HG03039 (cell line): Measurements from ENCODE around the gene CHST11.
"Not testable (repeated sequence)": the region's sequence is repeated elsewhere in the genome, so short reads cannot be mapped to it uniquely, and the experiment has no call there.

ENCODE experiments used
- ATAC-seq: cut with Tn5 transposase; IDR thresholded peaks from one replicate; pipeline ENCODE4 v1.9.1; 2021; ENCODE audit warnings: mild to moderate bottlenecking, moderate library complexity; ENCODE audit not compliant: unreplicated experiment

CHST11 gene

GRCh38 chr12:104600036-104600712, 143.4 kb downstream of the CHST11 start:
- no peak for ATAC-seq

- no peak for ATAC-seq
Observed at GRCh38 chr12:104600790-104601739, 144.3 kb downstream of the CHST11 start.

- ATAC-seq, result no peak
Observed at GRCh38 chr12:104602406-104602805, 145.7 kb downstream of the CHST11 start.

DNA sequence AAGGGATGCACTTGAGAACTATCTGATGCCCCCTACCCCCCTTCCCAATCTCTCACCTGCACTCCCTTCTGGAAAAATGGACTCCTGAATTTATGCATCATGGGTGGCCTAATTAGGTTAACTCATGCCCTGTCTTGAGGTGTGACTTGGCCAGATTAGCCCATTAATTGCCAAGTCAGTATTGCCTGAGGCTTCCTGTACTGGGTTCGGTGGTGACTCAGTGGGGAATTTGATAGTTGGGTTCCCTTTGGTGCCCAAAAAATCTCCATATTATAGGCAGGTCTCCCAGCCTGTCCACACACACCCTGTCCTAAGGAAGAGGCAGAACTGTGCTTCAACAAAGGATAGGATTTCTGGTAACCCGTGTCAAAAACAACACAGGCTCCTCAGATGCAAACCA, 146.1 kb downstream of the CHST11 start:
- ATAC-seq, result no peak

- no peak for ATAC-seq
Observed at GRCh38 chr12:104603545-104603973, 146.8 kb downstream of the CHST11 start.

- peak; percentile 56 for ATAC-seq
Observed at GRCh38 chr12:104604070-104604994, 147.6 kb downstream of the CHST11 start.

DNA sequence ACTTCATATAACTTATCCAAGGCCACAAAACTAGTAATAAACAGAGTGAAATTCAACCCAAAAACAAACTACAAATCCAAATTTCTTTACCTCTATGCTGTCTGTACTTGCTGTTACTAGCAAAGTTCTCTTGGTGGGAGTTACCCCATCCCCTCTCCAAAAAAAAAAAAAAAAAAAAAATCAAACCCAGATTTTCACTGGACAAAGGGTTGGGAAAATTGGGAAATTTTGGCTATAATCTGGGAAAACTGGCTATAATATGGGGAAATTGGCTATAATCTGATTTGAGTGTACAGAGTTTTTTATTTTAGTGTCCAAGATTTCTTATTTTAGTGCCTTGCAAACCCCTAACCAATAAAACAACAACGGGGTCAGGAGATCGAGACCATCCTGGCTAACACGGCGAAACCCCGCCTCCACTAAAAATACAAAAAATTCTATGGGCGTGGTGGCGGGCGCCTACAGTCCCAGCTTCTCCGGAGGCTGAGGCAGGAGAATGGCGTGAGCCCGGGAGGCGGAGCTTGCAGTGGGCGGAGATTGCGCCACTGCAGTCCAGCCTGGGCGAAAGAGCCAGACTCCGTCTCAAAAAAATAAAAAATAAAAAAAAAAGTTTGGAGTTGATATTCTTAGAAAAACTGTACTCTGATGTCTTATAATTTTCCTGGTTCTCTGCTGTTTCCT, 148.4 kb downstream of the CHST11 start:
- ATAC-seq, result no peak

DNA sequence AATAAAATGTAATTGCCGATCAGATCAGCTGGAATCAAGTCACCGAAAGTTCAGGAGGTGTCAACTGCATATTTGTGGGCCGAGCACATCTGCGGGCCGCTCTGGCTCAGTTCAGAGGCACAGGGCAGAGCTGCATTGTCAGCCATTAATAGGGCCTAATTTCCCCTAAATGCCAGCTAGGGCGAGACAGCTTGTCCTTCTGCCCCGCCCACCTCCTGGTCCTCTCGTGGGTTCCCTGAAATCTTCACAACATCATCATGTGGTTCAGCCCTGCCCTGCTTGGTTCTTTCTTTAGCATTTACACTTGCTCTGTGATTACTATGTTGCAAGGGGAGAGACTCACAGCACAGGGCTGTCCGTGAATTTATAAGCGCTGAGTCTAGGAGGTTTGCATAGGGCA, 148.9 kb downstream of the CHST11 start:
- ATAC-seq, result no peak

DNA sequence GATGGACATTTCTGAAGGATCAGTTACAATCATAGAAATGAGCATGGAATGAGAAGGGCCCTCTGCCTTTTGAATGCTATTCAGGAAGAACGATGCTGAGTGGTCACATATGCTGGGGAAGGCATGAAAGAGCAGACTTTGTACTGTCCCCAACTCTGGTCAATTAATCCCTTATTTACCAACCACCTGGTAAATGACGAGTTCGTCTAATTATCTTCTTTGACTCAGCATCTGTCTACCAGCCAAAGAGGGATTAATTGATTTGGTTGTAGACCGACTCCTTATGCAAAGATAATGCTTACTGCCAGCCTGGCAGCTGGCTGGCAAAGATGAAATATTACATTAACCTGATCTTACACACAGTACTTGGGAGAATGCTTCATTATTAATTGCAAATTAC, 152.2 kb downstream of the CHST11 start:
- no peak for ATAC-seq

DNA sequence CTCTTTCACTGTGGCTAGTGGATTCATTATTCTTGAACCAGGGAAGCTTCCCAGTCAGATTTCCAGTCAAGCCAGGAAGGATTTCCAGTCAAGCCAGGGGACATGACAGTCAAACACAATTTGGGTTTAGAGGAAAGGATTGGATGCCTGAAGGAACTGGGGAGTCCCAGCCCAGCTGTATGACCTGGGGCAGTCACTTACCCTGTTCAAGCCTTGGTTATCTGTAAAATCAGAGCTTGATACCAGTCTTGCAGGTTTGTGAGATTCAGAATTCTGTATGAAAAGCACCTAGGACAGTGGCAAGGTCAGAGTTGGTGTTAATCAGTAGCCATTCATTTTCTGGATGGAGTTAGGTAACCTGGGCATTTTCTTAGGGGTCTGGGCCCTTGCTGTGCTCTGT, 152.7 kb downstream of the CHST11 start:
- no peak for ATAC-seq

DNA sequence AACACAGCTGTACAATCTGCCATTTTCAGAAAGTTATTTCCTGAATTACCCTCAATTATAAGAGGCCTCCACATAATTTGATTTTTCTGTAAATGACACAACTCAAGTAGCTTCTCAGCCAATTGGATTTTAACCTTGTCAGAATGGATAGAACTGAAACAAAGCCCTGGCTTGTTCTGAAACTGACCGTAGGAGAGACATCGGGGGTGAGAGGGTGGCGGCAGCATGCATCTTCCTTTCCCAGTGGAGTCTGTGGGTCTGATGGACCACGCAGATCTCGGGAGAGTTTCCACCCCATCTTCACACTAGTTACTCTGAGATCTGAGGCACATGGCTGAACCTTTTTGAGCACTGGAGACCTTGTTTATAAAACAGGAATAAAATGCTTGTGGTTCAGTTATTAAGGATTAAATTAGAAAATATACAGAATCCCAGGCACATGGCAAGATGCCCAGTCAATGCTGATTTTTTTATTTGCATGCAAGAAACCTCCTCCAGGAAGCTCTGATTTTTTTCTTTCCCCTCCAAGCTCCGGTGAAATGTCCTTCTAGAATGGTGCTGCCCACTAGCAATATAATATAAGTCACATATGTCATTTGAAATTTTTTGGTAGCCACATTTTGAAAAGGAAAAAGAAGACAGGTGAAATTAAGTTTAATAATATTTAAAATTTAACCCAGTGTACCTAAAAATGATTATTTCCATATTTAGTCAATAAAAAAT, 153.9 kb downstream of the CHST11 start:
- no peak for ATAC-seq

DNA sequence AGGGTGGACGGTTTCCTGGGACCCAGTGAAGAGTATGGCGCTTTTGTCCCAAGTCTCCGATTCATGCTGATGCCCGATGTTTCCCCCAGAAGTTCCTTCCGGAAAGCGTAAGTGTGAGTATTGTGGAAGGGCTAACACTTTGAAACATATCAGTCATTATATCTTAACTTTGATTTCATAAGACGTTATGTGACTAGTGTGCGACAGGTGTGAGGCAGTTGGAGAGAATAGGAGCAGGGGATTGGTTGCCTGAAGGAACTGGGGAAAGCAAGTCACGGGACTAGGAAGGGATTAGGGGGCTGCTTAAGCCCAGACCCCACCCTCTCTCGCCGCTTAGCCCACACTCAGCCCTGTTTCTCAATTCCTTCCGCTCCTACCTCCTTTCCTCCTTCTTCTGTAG, 154.9 kb downstream of the CHST11 start:
- no peak for ATAC-seq

GRCh38 chr12:104613372-104613771, 156.6 kb downstream of the CHST11 start:
- ATAC-seq, result not testable (repeated sequence)

- no peak for ATAC-seq
Observed at GRCh38 chr12:104615048-104615561, 158.4 kb downstream of the CHST11 start.

- ATAC-seq, result no peak
Observed at GRCh38 chr12:104618691-104619090, 161.9 kb downstream of the CHST11 start.

DNA sequence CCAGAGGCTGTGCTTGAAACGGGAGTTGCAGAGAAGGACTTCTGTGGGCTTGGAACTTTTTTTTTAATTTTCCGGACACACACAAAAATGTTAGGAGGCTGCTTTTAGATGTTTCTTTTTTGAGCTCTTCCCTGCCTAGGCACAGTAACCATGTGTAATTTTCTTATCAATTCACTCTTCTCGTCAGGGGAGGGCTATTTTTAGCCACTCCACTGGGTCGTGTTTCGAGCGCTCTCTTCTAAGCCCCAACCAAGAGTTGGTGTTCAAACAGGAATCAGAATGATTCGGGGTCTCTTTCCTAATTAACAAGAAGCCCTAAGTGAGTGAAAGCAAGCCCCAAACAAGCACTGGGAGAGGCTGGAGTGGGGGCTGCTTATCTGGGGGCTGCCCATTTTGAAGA, 162.6 kb downstream of the CHST11 start:
- ATAC-seq, result no peak

- ATAC-seq, result no peak
Observed at GRCh38 chr12:104620837-104621531, 164.2 kb downstream of the CHST11 start.

GRCh38 chr12:104622928-104623327, 166.2 kb downstream of the CHST11 start:
- ATAC-seq, result no peak

DNA sequence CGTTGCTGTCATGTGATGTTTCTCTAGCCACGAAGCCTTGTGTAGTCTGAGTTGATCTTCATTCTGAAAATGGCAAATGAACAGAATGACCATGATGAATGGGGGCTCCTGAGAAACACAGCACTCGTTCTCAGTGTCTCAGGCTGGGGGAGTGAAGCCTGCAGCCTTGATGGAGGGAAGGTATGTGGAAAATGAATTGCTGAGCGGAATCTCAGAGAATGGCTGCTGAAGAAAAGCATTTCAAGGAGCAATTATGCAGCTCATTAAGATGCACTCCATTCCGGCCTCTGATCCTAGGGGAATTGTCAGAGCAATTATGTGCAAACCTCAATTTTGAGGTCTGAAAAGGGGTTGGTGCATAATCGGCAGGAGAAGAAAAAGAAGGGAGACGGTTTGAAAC, 167.1 kb downstream of the CHST11 start:
- ATAC-seq, result no peak
